Measurements from ENCODE around the gene UBIAD1. TPM values are rescaled to one million over a fixed set of nuclear protein-coding genes. Genes with fewer than 3 reads are reported as not detected.

The UBIAD1 gene
- total RNA-seq, 1 donor from 2014 or later = 22.7 TPM

Other genes with a start within 250 kb of the UBIAD1 start
- 0.18 TPM in 1 of 2 replicates, not detected in the other for gene MASP2, start 226.0 kb upstream of the UBIAD1 start, total RNA-seq
- 230 and 233 TPM in 2 replicates for gene SRM, start 213.2 kb upstream of the UBIAD1 start, total RNA-seq
- 97.8 and 102 TPM in 2 replicates for gene EXOSC10, start 173.3 kb upstream of the UBIAD1 start, total RNA-seq
- gene ANGPTL7, start 83.8 kb upstream of the UBIAD1 start, total RNA-seq = not detected in 2 replicates
- 43.3 and 44.5 TPM in 2 replicates for gene MTOR, start 10.6 kb upstream of the UBIAD1 start, total RNA-seq
- gene DISP3, start 206.0 kb downstream of the UBIAD1 start, total RNA-seq = 0.23 and 0.46 TPM in 2 replicates